ENCODE results near the gene RHOH. TPM values are rescaled to one million over a fixed set of nuclear protein-coding genes. Genes with fewer than 3 reads are reported as not detected.

Gene RHOH
- total RNA-seq, 1 experiment from 2014 or later = not detected

- no peak for DNase-seq (ENCODE audit: unreplicated experiment)
- Mint-ChIP-seq H3K27me3 (ENCODE audit: insufficient read depth, unreplicated experiment) (no peaks in the 10 kb centered on the region), H3K4me1 (ENCODE audit: insufficient read depth, unreplicated experiment) (no peaks in the 10 kb centered on the region), H3K9me3 (ENCODE audit: unreplicated experiment) (no peaks in the 10 kb centered on the region), H3K36me3 (ENCODE audit: insufficient read depth, unreplicated experiment) (no peaks in the 10 kb centered on the region), H3K4me3 (ENCODE audit: unreplicated experiment) (no peak overlapping the region), H3K27ac (ENCODE audit: low read depth, unreplicated experiment) (no peak overlapping the region)
- ChIA-PET CTCF (no interaction called here), POLR2A (no interaction called here)
- intact Hi-C loops (cut with micrococcal nuclease) = no loop called here
- BruUV-seq (replicated peaks) = no TSS peak
- no peak for TF ChIP-seq CTCF (IDR thresholded peaks at IDR 0.05; ENCODE audit: unreplicated experiment)
Observed at GRCh38 chr4:40233227-40233626, 36.4 kb downstream of the RHOH start.

- Mint-ChIP-seq H3K9me3 (ENCODE audit: unreplicated experiment) (no peaks in the 10 kb centered on the region), H3K36me3 (ENCODE audit: insufficient read depth, unreplicated experiment) (no peaks in the 10 kb centered on the region), H3K27ac (ENCODE audit: low read depth, unreplicated experiment) (no peak overlapping the region), H3K27me3 (ENCODE audit: insufficient read depth, unreplicated experiment) (no peaks in the 10 kb centered on the region), H3K4me3 (ENCODE audit: unreplicated experiment) (no peak overlapping the region), H3K4me1 (ENCODE audit: insufficient read depth, unreplicated experiment) (no peaks in the 10 kb centered on the region)
- CTCF ChIA-PET = interaction anchor here (0.6 kb wide), 2 partner anchors 62 to 255 kb away, joined by 3 read pairs; no protein-coding TSS in a partner anchor
- no peak for DNase-seq (ENCODE audit: unreplicated experiment)
- TF ChIP-seq CTCF (IDR thresholded peaks at IDR 0.05; ENCODE audit: unreplicated experiment) = no peak
- intact Hi-C loops (cut with micrococcal nuclease) = no loop called here
- POLR2A ChIA-PET = no interaction called here
- no TSS peak for BruUV-seq (replicated peaks)
Observed at GRCh38 chr4:40234519-40235039, 37.7 kb downstream of the RHOH start.

GRCh38 chr4:40238008-40238699 is 41.3 kb downstream of the RHOH start:
- BruUV-seq (replicated peaks) = no TSS peak
- CTCF ChIA-PET = interaction anchor here (0.6 kb wide), 1 partner anchor 1008 kb away, joined by 4 read pairs; no protein-coding TSS in a partner anchor

More at GRCh38 chr4:40238008-40238699, 41.3 kb downstream of the RHOH start:
- no peaks in the 10 kb centered on the region for H3K9me3 Mint-ChIP-seq (ENCODE audit: unreplicated experiment)
- H3K4me3 Mint-ChIP-seq (ENCODE audit: unreplicated experiment) = no peak overlapping the region
- H3K4me1 Mint-ChIP-seq (ENCODE audit: insufficient read depth, unreplicated experiment) = no peaks in the 10 kb centered on the region
- POLR2A ChIA-PET = no interaction called here
- TF ChIP-seq CTCF (IDR thresholded peaks at IDR 0.05; ENCODE audit: unreplicated experiment) = no peak
- intact Hi-C loops (cut with micrococcal nuclease) = no loop called here
- no peaks in the 10 kb centered on the region for H3K27me3 Mint-ChIP-seq (ENCODE audit: insufficient read depth, unreplicated experiment)
- no peak overlapping the region for H3K27ac Mint-ChIP-seq (ENCODE audit: low read depth, unreplicated experiment)
- DNase-seq (ENCODE audit: unreplicated experiment) = no peak
- H3K36me3 Mint-ChIP-seq (ENCODE audit: insufficient read depth, unreplicated experiment) = no peaks in the 10 kb centered on the region

All from MCF 10A (cell line).